Measurements from ENCODE around the gene GRN.

GRN gene

DNA sequence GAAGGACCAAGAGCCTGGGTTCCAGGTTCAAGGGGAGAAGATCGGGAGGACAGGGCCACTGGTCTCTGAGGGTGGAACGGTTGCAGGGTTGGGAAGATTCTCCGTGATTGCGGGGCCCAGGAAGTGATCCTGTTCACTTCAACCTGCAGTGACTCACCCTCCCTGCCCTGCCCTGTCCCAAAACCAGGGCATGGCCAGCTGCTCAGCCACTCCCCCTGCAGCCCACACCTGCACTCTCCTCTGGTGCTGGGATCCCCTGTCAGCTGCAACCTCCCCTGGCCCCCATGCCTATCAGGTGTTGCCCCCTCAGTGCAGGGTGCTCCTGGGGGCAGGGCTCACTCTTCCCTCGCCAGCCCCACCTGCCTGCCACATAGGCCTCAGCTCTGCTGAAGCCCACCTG, 35.6 kb upstream of the GRN start:
- peaks cover 12% of the 10 kb centered on the region for H3K27me3 ChIP-seq (ENCODE audit: insufficient read depth, poor library complexity, severe bottlenecking)
- H3K4me3 ChIP-seq (replicated peaks; ENCODE audit: insufficient read depth, low read length) = no peak overlapping the region
- TF ChIP-seq, protein P1, sequence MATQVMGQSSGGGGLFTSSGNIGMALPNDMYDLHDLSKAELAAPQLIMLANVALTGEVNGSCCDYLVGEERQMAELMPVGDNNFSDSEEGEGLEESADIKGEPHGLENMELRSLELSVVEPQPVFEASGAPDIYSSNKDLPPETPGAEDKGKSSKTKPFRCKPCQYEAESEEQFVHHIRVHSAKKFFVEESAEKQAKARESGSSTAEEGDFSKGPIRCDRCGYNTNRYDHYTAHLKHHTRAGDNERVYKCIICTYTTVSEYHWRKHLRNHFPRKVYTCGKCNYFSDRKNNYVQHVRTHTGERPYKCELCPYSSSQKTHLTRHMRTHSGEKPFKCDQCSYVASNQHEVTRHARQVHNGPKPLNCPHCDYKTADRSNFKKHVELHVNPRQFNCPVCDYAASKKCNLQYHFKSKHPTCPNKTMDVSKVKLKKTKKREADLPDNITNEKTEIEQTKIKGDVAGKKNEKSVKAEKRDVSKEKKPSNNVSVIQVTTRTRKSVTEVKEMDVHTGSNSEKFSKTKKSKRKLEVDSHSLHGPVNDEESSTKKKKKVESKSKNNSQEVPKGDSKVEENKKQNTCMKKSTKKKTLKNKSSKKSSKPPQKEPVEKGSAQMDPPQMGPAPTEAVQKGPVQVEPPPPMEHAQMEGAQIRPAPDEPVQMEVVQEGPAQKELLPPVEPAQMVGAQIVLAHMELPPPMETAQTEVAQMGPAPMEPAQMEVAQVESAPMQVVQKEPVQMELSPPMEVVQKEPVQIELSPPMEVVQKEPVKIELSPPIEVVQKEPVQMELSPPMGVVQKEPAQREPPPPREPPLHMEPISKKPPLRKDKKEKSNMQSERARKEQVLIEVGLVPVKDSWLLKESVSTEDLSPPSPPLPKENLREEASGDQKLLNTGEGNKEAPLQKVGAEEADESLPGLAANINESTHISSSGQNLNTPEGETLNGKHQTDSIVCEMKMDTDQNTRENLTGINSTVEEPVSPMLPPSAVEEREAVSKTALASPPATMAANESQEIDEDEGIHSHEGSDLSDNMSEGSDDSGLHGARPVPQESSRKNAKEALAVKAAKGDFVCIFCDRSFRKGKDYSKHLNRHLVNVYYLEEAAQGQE (IDR thresholded peaks at IDR 0.05; ENCODE audit: insufficient replicate concordance, low read depth) = no peak
- no peak for TF ChIP-seq POLR2AphosphoS5 (IDR thresholded peaks at IDR 0.05; ENCODE audit: low read depth)
- TF ChIP-seq SPI1 (IDR thresholded peaks at IDR 0.05; ENCODE audit: borderline replicate concordance, low read depth) = no peak
- TF ChIP-seq, protein P2, sequence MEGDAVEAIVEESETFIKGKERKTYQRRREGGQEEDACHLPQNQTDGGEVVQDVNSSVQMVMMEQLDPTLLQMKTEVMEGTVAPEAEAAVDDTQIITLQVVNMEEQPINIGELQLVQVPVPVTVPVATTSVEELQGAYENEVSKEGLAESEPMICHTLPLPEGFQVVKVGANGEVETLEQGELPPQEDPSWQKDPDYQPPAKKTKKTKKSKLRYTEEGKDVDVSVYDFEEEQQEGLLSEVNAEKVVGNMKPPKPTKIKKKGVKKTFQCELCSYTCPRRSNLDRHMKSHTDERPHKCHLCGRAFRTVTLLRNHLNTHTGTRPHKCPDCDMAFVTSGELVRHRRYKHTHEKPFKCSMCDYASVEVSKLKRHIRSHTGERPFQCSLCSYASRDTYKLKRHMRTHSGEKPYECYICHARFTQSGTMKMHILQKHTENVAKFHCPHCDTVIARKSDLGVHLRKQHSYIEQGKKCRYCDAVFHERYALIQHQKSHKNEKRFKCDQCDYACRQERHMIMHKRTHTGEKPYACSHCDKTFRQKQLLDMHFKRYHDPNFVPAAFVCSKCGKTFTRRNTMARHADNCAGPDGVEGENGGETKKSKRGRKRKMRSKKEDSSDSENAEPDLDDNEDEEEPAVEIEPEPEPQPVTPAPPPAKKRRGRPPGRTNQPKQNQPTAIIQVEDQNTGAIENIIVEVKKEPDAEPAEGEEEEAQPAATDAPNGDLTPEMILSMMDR (IDR thresholded peaks at IDR 0.05; ENCODE audit: insufficient read depth, low read length) = no peak
- no peak for TF ChIP-seq GABPA (IDR thresholded peaks at IDR 0.05; ENCODE audit: low read depth)
- DNase-seq (ENCODE audit: low read depth in 1 of 2, low spot score in 1 of 2) = no peak
- no peak overlapping the region for H3K27ac ChIP-seq (replicated peaks)

DNA sequence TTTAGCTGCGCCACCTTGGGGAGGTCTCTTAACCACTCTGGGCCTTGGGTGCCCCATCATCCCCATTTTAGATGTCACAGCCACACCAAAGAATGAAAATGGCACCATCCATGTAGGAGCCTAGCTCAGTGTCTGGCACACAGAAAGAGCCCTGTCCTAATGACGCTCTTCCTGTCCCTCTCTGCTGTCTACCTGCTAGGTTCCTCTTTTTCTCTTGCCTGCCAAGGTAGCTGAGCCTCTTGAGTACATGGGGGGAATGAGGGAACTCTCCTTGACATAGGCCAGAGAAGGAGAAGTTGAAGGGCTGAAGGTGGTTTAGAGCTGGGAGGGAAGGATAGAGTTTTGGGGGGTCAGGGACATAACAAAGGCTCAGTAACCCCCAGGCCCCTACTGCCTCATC, 34.9 kb upstream of the GRN start:
- peak in 1 of 2 experiments; percentile 43 for DNase-seq (ENCODE audit: low read depth in 1 of 2, low spot score in 1 of 2)
- Histone ChIP-seq H3K4me3 (replicated peaks; ENCODE audit: insufficient read depth, low read length) (no peak overlapping the region), H3K27ac (replicated peaks) (no peak overlapping the region), H3K27me3 (ENCODE audit: insufficient read depth, poor library complexity, severe bottlenecking) (peaks cover 18% of the 10 kb centered on the region)
- TF ChIP-seq, protein P2 (IDR thresholded peaks at IDR 0.05; ENCODE audit: insufficient read depth, low read length) = no peak
- TF ChIP-seq, protein P1 (IDR thresholded peaks at IDR 0.05; ENCODE audit: insufficient replicate concordance, low read depth) = no peak
- TF ChIP-seq POLR2AphosphoS5 (IDR thresholded peaks at IDR 0.05; ENCODE audit: low read depth) = no peak
- no peak for TF ChIP-seq GABPA (IDR thresholded peaks at IDR 0.05; ENCODE audit: low read depth)
- no peak for TF ChIP-seq SPI1 (IDR thresholded peaks at IDR 0.05; ENCODE audit: borderline replicate concordance, low read depth)

DNA sequence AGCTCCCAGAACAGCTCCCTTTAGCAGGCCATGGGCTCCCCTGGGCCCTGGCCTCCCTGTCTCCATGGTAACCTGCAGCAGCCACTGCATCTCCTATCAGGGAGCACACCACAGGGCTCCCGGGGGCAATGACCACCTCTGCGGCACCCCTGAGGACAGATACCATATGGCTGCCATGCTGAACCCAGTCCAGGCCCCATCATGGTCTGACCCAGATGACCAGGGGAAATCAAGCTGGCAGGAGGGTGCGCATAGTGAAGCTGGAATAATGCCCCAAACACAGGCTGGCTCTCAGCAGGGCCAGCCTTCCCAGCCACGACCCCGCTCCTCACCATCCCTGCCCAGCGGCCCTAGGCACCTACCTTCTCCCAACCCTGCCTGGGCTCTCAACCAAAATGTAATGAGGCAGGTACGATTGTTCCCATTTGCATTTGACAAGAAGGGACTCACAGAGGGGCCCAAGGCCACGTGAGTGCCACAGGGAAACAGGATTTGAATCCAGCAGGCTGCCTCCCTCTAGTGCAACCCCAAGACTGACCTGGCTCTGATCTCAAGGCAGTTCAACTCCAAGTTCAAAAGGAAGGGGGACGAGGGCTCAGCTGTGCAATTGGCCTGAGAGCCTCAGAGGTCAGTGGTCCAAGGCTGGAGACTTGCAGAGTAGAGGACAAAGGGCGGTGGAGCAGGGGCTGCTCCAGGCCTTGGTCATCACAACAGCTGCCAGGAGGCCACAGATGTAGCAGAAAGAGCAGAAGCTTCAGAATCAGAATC, 34.3 kb upstream of the GRN start:
- DNase-seq (ENCODE audit: low read depth in 1 of 2, low spot score in 1 of 2) = no peak
- H3K4me3 ChIP-seq (replicated peaks; ENCODE audit: insufficient read depth, low read length) = no peak overlapping the region
- no peak overlapping the region for H3K27ac ChIP-seq (replicated peaks)
- TF ChIP-seq SPI1 (IDR thresholded peaks at IDR 0.05; ENCODE audit: borderline replicate concordance, low read depth) (no peak), GABPA (IDR thresholded peaks at IDR 0.05; ENCODE audit: low read depth) (no peak), POLR2AphosphoS5 (IDR thresholded peaks at IDR 0.05; ENCODE audit: low read depth) (no peak)
- TF ChIP-seq, protein P2 (IDR thresholded peaks at IDR 0.05; ENCODE audit: insufficient read depth, low read length) = no peak
- TF ChIP-seq, protein P1 (IDR thresholded peaks at IDR 0.05; ENCODE audit: insufficient replicate concordance, low read depth) = no peak
- H3K27me3 ChIP-seq (ENCODE audit: insufficient read depth, poor library complexity, severe bottlenecking) = peaks cover 23% of the 10 kb centered on the region

Measured in HL-60 (cell line).